Measurements from ENCODE around the gene TFEC.

Gene TFEC

DNA sequence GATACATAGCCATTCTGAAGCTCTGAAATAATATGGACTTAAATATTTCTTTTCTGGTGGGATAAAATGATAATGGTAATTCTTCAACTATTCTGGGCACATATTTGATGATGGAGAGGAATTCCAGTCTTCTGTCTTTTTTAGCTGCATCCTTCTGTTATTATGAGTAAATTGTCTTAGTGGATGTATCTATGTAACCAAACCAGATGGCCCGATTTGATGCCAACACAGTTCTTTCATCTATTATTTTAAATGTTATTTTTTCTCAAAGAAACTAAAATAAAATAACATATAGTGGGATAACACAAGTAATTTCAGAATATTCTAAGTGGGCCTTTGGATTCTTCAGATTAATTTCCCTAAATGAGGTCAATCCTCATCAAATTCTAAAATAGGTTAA lies 110.2 kb downstream of the TFEC start:
- no peak for DNase-seq

DNA sequence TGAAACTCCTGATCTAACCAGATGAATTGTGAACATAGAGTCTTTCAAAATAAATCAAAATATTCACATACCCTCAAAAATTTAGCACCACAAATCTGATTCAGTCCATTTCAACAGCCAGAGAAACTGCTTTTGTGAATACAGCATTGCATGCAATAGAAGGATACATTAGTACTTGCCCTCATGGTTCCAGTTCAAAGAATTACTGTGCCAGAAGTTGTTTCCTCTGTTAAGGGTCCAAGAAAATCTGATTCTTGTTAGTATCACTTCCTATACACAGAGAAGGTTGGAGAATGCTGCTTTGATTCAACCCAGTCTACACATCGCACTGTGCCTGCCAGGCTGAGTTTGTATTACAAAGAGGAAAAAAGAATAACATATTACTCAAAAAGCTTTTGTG lies 115.6 kb downstream of the TFEC start:
- no peak for DNase-seq

DNA sequence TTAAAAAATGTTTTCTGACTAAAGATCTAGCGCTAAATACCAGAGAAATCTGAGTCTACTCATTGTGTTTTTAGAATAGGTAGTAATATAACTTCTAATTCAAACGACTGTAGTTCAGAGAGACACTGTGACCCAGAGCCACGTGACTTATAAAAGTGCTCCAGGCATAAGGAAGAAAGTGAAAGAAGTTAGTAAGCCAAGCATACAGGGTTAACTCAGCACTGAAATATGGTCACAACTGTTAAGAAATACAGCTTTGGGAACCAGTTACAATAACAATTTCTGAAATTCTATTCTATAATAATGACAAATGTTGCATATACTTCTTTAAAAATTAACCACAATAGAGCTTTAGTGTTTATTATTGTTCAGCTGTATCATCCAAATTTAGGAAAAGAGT lies 119.1 kb downstream of the TFEC start:
- DNase-seq = no peak

DNA sequence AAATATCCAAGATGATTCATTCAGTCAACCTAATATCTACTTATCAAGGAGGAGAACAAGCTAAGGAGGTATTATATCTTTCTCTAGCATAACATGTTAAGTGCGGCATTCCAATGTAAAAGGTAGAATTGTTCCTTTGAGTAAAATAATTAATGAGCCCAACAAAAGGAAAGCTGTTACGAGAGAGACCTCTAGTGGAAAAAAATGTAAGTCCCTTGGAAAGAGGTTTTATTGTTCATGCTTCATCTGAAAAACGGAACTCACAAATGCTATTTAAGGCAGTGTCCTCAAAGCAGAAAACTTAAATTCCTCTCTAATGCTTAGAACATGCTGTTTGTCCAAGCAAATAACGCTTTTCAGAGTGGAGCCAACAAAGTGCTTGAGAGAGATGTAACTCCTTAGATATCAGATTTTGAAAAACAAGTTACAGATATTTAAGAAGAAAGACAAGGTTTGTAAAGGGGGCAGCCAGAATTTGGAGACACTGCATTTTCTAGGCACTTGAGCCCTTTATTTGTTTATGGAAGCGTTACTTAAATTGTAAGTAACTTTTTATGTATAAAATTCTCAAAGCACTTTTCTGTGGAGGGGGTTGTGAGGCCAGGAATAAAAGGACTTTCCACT lies 119.9 kb downstream of the TFEC start:
- no peak for DNase-seq

DNA sequence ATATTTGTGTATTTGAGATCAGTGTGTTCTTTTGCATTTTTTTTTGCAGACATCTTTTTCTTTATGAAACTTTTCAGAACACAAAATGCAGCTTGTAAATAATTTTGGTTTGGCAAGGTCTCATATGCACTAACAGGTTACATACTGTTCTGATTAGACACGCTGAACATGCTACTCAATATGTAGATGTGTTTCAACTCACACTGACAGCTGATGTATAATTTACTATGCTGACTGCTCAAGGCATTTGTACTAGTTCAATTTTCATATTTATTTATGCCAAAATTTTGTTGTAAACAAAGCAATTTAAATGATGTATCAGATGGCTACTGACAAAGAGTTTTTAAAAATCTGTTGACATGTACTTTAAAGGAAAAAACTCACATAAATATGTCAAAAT lies 123.8 kb downstream of the TFEC start:
- no peak for DNase-seq

DNA sequence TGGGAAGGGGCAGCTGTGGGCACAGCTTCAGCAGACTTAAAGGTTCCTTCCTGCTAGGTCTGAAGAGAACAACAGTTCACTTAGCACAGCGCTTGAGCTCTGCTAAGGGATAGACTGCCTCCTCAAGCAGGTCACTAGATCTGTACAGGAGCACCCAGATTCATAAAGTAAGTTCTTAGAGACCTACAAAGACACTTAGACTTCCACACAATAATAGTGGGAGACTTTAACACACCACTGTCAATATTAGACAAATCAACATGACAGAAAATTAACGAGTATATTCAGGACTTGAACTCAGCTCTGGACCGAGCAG lies 140.9 kb downstream of the TFEC start:
- DNase-seq = no peak

DNA sequence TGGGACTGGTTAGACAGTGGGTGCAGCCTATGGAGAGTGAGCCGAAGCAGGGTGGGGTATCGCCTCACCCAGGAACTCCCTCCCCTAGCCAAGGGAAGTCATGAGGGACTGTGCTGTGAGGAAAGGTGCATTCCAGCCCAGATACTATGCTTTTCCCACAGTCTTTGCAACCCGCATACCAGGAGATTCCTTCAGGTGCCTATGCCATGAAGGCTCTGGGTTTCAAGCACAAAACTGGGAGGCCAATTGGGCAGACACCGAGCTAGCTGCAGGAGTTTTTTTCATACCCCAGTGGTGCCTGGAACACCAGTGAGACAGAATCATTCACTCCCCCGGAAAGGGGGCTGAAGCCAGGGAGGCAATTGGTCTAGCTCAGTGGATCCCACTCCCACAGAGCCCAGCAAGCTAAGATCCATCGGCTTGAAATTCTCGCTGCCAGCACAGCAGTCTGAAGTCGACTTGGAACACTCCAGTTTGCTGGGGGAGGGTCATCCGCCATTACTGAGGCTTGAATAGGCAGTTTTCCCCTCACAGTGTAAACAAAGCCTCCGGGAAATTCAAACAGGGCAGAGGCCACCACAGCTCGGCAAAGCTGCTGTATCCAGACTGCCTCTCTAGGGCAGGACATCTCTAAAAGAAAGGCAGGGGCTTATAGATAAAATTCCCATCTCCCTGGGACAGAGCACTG lies 141.4 kb downstream of the TFEC start:
- DNase-seq = no peak

DNA sequence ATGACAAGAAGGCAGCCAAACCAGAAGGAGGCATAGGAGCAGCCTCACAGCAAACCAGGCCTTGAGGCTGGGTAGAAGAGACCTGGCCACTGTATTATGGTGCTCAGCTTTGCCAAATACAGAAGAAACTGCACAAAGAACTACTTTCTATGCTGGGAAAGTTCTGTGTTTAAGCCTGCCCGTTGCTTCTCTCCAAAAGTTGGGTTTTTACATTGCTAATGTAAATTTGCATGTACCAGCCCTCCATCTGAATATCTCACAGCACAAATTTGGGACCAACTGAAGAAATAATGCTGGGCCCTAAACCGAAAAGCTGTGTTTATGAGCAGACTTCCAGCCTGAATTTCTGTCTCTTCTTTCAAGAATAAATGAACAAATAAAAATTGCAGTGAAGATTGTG lies 145.0 kb downstream of the TFEC start:
- DNase-seq = no peak

Measured in stimulated activated naive CD4-positive, alpha-beta T cell (primary cell).